Ishikawa (cell line): ENCODE results near the gene KIRREL3.

Source experiments
- CEBPB ChIP-seq: IDR thresholded peaks from 2 replicates; pipeline ENCODE4 v1.6.1; 2012
- CREB1 ChIP-seq: IDR thresholded peaks from 2 replicates; pipeline ENCODE4 v1.6.1; 2012; ENCODE audit warnings: low read depth
- EGR1 ChIP-seq: IDR thresholded peaks from 2 replicates; pipeline ENCODE4 v1.6.1; 2012
- EP300 ChIP-seq: IDR thresholded peaks from 2 replicates; pipeline ENCODE4 v1.6.1; 2012; ENCODE audit warnings: borderline replicate concordance
- FOXM1 ChIP-seq: IDR thresholded peaks from 2 replicates; pipeline ENCODE4 v1.6.1; 2012; ENCODE audit warnings: low read depth, borderline replicate concordance
- NFIC ChIP-seq: IDR thresholded peaks from 2 replicates; pipeline ENCODE4 v1.6.1; 2012
- RAD21 ChIP-seq: IDR thresholded peaks from 2 replicates; pipeline ENCODE4 v1.6.1; 2012; ENCODE audit warnings: low read depth
- REST ChIP-seq: IDR thresholded peaks from 2 replicates; pipeline ENCODE4 v1.6.1; 2012; ENCODE audit warnings: low read depth, mild to moderate bottlenecking
- TAF1 ChIP-seq: IDR thresholded peaks from 2 replicates; pipeline ENCODE4 v1.6.1; 2012; ENCODE audit warnings: low read depth, mild to moderate bottlenecking
- TCF12 ChIP-seq: IDR thresholded peaks from 2 replicates; pipeline ENCODE4 v1.6.1; 2012; ENCODE audit warnings: low read depth
- TEAD4 ChIP-seq: IDR thresholded peaks from 2 replicates; pipeline ENCODE4 v1.6.1; 2012
- YY1 ChIP-seq: IDR thresholded peaks from 2 replicates; pipeline ENCODE4 v1.6.1; 2012; ENCODE audit warnings: low read depth
- ZBTB7A ChIP-seq: IDR thresholded peaks from 2 replicates; pipeline ENCODE4 v1.6.1; 2012; ENCODE audit warnings: low read depth
- TF ChIP-seq, protein P1 (sequence below): IDR thresholded peaks from 2 replicates; pipeline ENCODE4 v1.6.1; 2012
- TF ChIP-seq, protein P2 (sequence below): IDR thresholded peaks from 2 replicates; pipeline ENCODE4 v1.6.1; 2012

Gene KIRREL3

DNA sequence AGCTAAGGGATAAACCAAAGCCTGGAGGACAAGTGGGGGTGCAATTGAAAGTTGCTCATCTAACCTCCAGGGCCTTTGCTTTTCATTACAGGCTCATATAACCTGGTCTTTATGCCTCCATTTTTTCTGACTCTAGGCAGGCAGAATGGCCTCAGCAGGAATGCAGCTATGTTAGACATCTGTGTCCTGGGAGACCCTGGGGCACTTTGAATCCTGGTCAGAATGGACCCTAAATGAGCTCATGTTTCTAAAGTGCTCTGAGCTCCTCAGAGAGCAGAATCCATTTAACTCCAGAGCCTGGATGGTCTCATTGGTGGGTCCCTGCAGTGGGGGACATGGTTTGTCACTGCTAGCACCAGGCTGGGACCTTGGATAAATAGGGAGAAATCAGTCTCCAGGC is 177.3 kb downstream of the KIRREL3 start:
- TF ChIP-seq YY1 (no peak), REST (no peak)

DNA sequence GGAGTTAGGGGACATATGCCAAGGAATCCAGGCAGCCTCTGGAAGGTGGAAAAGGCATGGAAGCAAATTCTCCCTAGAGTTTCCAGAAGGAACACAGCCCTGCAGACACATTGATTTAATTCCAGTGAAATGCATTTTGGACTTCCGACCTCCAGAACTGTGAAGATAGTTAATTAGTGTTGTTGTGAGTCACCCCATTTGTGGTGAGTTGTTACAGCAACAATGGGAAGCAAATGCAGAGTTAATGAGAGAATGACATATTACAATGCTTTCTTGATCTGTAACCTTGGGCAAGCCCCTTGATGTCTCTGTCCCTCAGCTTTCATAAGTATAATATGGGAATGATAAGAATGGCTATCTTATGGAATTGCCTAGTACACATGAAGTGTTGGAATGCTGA is 178.7 kb downstream of the KIRREL3 start:
- TF ChIP-seq NFIC: no peak
- no peak for TF ChIP-seq TCF12
- TF ChIP-seq, protein P1, sequence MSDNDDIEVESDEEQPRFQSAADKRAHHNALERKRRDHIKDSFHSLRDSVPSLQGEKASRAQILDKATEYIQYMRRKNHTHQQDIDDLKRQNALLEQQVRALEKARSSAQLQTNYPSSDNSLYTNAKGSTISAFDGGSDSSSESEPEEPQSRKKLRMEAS: no peak
- no peak for TF ChIP-seq CREB1
- no peak for TF ChIP-seq FOXM1
- no peak for TF ChIP-seq TAF1
- no peak for TF ChIP-seq TEAD4
- no peak for TF ChIP-seq RAD21
- TF ChIP-seq, protein P2, sequence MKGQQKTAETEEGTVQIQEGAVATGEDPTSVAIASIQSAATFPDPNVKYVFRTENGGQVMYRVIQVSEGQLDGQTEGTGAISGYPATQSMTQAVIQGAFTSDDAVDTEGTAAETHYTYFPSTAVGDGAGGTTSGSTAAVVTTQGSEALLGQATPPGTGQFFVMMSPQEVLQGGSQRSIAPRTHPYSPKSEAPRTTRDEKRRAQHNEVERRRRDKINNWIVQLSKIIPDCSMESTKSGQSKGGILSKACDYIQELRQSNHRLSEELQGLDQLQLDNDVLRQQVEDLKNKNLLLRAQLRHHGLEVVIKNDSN: no peak
- no peak for TF ChIP-seq ZBTB7A
- TF ChIP-seq EP300: no peak
- TF ChIP-seq EGR1: no peak
- TF ChIP-seq CEBPB: no peak
- TF ChIP-seq REST: no peak
- TF ChIP-seq YY1: no peak

- TF ChIP-seq FOXM1 (no peak), REST (no peak), EGR1 (no peak), ZBTB7A (no peak), RAD21 (no peak), CREB1 (no peak), TEAD4 (no peak), EP300 (no peak), TAF1 (no peak), TCF12 (no peak)
- TF ChIP-seq, protein P1: no peak
Observed at GRCh38 chr11:126819194-126819593, 181.4 kb downstream of the KIRREL3 start.

- TF ChIP-seq TEAD4: no peak
- no peak for TF ChIP-seq NFIC
- no peak for TF ChIP-seq EGR1
- no peak for TF ChIP-seq CEBPB
- TF ChIP-seq CREB1: no peak
- TF ChIP-seq TCF12: no peak
- TF ChIP-seq RAD21: no peak
- TF ChIP-seq TAF1: no peak
- TF ChIP-seq EP300: no peak
- no peak for TF ChIP-seq YY1
- TF ChIP-seq, protein P2: no peak
- TF ChIP-seq, protein P1: no peak
Observed at GRCh38 chr11:126817523-126818450, 182.8 kb downstream of the KIRREL3 start.
